Peyer's patch (tissue), 4 donors: ENCODE data around the gene SYT6. TPM values are rescaled to one million over a fixed set of nuclear protein-coding genes. Genes with fewer than 3 reads are reported as not detected.
A peak's percentile ranks its signal among the peaks of the same experiment; 100 is the strongest.

Experiments
- DNase-seq, 3 donors: peaks; one replicate each; pipeline ENCODE4 v3.0.0-alpha.2; 2017 to 2019
- H3K27ac ChIP-seq, 4 donors: fragments of 200-600 bp; sonication (generic); one replicate each; pipeline ENCODE4 v1.5.1; 2016 to 2019
- H3K27me3 ChIP-seq, 2 donors: fragments of 200-600 bp; sonication (generic); one replicate each; pipeline ENCODE4 v1.5.1; 2019
- H3K36me3 ChIP-seq, 3 donors: fragments of 200-600 bp; sonication (generic); one replicate each; pipeline ENCODE4 v1.5.1; 2016 to 2019
- H3K4me1 ChIP-seq, 4 donors: fragments of 200-600 bp; sonication (generic); one replicate each; pipeline ENCODE4 v1.5.1; 2016 to 2019
- H3K4me3 ChIP-seq, 4 donors: fragments of 200-600 bp; sonication (generic); 1 replicate in 3 of 4; 2 replicates in 1 of 4; pipeline ENCODE4 v1.5.1; 2016 to 2019; ENCODE audit warnings: mild to moderate bottlenecking in 1 of 4
- H3K9me3 ChIP-seq, 4 donors: fragments of 200-600 bp; sonication (generic); one replicate each; pipeline ENCODE4 v1.5.1; 2016 to 2019; ENCODE audit warnings: mild to moderate bottlenecking in 1 of 4
- CTCF ChIP-seq, 6 experiments: fragments of 450-650 bp in 4 of 6; fragments of 200-600 bp in 2 of 6; sonication (generic) in 1 of 6; IDR thresholded peaks; one replicate each; pipeline ENCODE4 v1.5.1; 2017 to 2019; ENCODE audit warnings: antibody characterized with exemption in 6 of 6, mild to moderate bottlenecking in 3 of 6, moderate library complexity in 1 of 6
- POLR2A ChIP-seq, 2 donors: fragments of 450-650 bp; IDR thresholded peaks; one replicate each; pipeline ENCODE4 v1.5.1; 2017; ENCODE audit warnings: antibody characterized with exemption in 2 of 2, mild to moderate bottlenecking in 2 of 2, moderate library complexity in 2 of 2
- total RNA-seq, 4 donors: library from RNA; depleted of rRNA; stranded (reverse); fragments of >200 nt; gene quantifications; one replicate each; pipeline ENCODE4 v1.1.0, GENCODE V29; 2016

SYT6 gene
- total RNA-seq, 4 donors from 2014 or later, result not detected

GRCh38 chr1:114080511-114081436, 72.9 kb downstream of the SYT6 start:
- H3K36me3 ChIP-seq, result no peaks in the 10 kb centered on the region
- H3K4me1 ChIP-seq, result no peaks in the 10 kb centered on the region
- no peaks in the 10 kb centered on the region for H3K9me3 ChIP-seq
- no peaks in the 10 kb centered on the region for H3K27me3 ChIP-seq
- peak overlapping the region in 2 of 4 donors; percentile 1 to 39 for H3K27ac ChIP-seq
- no peak overlapping the region for H3K4me3 ChIP-seq
- no peak for DNase-seq
- no peak for TF ChIP-seq CTCF (IDR thresholded peaks at IDR 0.05)
- no peak for TF ChIP-seq POLR2A (IDR thresholded peaks at IDR 0.05)

- Histone ChIP-seq H3K4me3 (no peak overlapping the region), H3K27me3 (no peaks in the 10 kb centered on the region), H3K36me3 (no peaks in the 10 kb centered on the region), H3K9me3 (no peaks in the 10 kb centered on the region), H3K4me1 (no peaks in the 10 kb centered on the region), H3K27ac (no peak overlapping the region)
- DNase-seq, result no peak
- TF ChIP-seq CTCF (IDR thresholded peaks at IDR 0.05) (no peak), POLR2A (IDR thresholded peaks at IDR 0.05) (no peak)
Observed at GRCh38 chr1:114079596-114080190, 74.0 kb downstream of the SYT6 start.

DNA sequence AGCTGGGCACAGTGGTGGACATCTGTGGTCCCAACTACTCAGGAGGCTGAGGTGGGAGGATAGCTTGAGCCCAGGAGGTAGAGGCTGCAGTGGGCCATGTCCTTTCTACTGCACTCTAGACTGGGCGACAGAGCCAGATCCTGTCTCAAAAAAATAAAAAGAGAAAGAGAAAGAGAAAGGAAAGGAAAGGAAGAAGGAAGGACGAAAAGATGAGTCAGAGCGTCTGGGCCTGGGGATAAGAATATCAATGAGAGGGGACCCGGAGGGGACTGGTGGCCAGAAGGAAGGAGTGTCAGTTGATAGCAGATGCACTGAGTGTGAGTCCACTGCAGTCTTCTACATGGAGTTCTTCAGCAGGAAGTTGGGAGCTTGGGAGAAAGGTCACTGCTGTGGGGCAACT, 75.6 kb downstream of the SYT6 start:
- no peaks in the 10 kb centered on the region for H3K27me3 ChIP-seq
- H3K9me3 ChIP-seq, result no peaks in the 10 kb centered on the region
- H3K4me1 ChIP-seq, result no peaks in the 10 kb centered on the region
- H3K4me3 ChIP-seq, result no peak overlapping the region
- no peaks in the 10 kb centered on the region for H3K36me3 ChIP-seq
- no peak for DNase-seq
- TF ChIP-seq CTCF (IDR thresholded peaks at IDR 0.05) (no peak), POLR2A (IDR thresholded peaks at IDR 0.05) (no peak)
- H3K27ac ChIP-seq, result no peak overlapping the region

DNA sequence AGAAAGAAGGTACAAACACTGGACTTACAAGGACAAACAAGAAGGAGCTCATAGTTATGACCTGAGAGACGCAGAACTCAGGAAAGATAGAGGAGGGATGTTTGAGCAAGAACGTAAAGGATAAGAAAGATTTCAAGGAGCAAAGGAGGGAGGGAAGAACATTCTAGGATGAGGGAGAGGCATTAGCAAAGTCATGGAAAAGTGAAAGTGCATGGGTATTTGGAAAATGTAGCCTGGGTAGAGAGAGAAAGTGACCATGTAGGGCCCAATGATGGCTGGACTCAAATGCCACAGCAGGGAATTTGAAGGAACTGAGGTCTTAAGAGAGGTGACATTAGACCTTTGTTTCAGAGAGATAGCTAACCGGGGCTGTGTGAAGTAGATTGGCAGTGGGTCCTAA, 76.5 kb downstream of the SYT6 start:
- DNase-seq, result no peak

DNA sequence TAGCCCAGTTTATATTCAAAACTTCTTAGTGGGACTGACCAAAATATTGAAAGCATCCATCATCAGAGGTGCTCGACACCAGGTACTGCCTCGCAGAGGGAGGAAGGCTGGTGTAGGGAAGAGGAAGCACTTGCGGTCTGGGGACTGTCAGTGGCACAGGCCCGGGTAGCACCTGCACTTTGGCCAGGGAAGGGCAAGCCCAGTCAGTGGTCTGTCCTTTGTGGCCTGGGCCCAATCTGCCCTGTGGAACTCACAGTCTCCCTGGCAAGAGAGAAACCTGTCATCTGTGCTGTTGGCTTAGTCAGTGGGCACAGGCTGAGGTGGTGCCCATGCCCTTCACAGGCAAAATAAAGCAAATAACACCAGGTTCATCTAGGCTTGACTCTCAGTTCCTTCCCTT, 77.4 kb downstream of the SYT6 start:
- no peak for DNase-seq
- no peaks in the 10 kb centered on the region for H3K4me1 ChIP-seq
- no peak for TF ChIP-seq CTCF (IDR thresholded peaks at IDR 0.05)
- no peak for TF ChIP-seq POLR2A (IDR thresholded peaks at IDR 0.05)

More for the DNA sequence above, 76.5 kb downstream of the SYT6 start:
- no peaks in the 10 kb centered on the region for H3K4me1 ChIP-seq
- peaks cover 0 to 1% (median 0%) of the 10 kb centered on the region in 4 donors for H3K9me3 ChIP-seq
- no peaks in the 10 kb centered on the region for H3K27me3 ChIP-seq
- no peak overlapping the region for H3K4me3 ChIP-seq
- no peaks in the 10 kb centered on the region for H3K36me3 ChIP-seq
- no peak overlapping the region for H3K27ac ChIP-seq
- no peak for TF ChIP-seq CTCF (IDR thresholded peaks at IDR 0.05)
- no peak for TF ChIP-seq POLR2A (IDR thresholded peaks at IDR 0.05)

More for the DNA sequence above, 77.4 kb downstream of the SYT6 start:
- Histone ChIP-seq H3K36me3 (no peaks in the 10 kb centered on the region), H3K27ac (no peak overlapping the region), H3K9me3 (peaks cover 0 to 7% (median 0%) of the 10 kb centered on the region in 4 donors), H3K4me3 (no peak overlapping the region), H3K27me3 (no peaks in the 10 kb centered on the region)
